Activated CD8-positive, alpha-beta memory T cell treated with anti-CD3 and anti-CD28 coated beads, Interleukin-2, amount 50 U/mL, for 4 hours (primary cell): ENCODE data around the gene CTSW.

Experiments used
- DNase-seq: peaks from one replicate; pipeline ENCODE4 v3.0.0-alpha.2; 2020

Gene CTSW

GRCh38 chr11:65886826-65887722, 7.4 kb downstream of the CTSW start:
- no peak for DNase-seq

DNA sequence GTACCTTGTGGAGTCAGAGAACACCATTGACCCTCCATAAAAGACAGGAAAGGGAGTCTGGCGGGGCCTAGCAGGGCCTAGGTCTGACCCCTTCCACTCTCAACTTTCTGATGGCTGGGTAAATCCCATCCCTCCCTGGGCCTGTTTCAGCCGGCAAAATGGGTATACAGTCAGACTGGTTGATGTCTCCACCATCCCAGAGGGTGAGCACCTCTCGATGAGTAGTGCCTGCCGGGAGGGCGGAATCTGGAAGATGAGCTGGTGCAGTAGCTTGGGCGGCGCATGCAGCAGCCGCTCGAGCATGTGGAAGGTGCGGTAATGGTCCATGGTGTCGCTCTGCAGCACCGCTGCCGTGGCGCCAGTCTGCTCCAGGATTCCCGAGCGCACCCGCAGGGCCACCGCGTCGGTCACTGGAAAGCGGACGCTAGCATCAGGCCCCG, 8.1 kb downstream of the CTSW start:
- DNase-seq = no peak

DNA sequence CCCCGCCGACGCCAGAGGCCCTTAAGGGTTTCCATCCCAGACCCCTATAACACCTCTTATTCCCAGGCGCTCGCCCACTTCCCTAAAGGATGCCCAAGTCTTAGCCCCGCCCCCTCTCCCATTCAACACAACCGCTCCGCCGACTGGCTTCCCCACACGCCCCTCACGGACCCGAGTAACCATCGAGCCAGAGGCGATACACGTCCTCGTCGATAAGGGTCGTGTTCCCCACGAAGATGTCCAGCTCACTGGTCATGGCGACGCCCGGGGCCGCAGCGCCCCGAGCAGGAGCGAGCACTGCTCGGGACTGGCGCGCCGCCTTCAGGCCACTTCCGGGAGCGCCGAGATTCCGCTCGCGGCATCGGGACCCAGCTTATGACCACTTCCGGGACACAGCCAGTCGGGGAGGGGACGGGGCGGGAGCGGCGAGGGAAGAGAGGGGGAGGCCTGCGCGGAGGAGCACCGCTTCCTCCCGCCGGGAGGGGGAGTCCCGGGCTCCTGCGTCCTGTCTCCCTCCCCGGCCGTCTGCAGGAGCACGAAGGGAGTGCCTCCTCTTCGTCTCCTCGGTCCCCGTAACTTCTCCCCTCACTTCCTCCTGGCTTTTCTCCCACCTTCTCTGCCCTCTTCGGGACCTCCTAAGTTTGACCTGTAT, 8.7 kb downstream of the CTSW start, which contains the start of gene FIBP:
Gene FIBP, minus strand, starts transcription at position 309 of the 652 bp plus-strand sequence. Its CDS starts 53 bp downstream, at position 256.
- DNase-seq = peak; percentile 94

- peak; percentile 99 for DNase-seq
Observed at GRCh38 chr11:65890324-65891218, 10.9 kb downstream of the CTSW start, which contains the start of gene CCDC85B. Gene CCDC85B, plus strand, starts transcription at chr11:65890673. Its CDS starts 111 bp downstream, at chr11:65890784.

DNA sequence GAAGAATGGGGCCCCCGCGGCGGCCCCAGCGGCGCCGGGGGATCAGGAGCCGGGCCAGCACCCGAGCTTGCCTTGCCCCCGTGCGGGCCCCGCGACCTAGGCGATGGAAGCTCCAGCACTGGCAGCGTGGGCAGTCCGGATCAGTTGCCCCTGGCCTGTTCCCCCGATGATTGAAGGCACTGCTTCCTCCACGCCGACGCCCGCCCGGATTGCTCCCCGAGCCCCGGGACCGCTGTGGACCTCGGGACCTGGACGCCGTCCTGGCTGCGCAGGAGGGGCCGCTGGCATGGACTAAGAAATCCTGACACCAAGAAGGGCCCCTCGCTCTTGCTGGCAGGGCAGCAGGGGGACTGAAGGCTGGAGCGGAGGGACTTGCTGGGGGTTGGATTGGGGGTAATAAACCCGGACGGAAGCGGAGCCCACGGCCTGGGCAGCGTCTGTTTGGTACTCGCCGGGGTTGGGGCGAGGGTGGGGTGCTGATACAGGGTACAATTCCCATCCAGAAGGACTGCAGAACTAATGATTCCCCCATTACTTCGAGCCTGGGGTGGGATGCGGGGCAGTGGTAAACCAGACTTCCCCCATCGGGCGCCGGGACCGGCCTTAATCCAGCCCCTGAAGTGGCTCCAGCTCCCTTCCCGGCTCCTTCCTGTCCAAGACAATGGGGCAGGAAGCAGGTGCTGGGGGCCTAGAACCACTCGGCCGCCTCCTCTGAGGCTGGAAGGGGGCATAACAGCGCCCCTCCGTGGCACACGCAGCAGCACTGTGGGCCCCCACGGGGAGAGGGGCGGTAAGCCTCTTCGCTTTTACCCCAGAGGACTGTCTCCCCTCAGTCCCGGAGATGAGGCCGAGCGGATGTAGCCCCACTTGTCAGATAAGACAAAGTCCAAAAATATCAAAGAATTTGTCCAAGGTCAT, 11.8 kb downstream of the CTSW start:
- DNase-seq = peak; percentile 47

GRCh38 chr11:65892137-65892540, 12.5 kb downstream of the CTSW start:
- DNase-seq = peak; percentile 41

GRCh38 chr11:65892661-65893317, 13.2 kb downstream of the CTSW start:
- no peak for DNase-seq

GRCh38 chr11:65894034-65894591, 14.5 kb downstream of the CTSW start:
- no peak for DNase-seq

DNA sequence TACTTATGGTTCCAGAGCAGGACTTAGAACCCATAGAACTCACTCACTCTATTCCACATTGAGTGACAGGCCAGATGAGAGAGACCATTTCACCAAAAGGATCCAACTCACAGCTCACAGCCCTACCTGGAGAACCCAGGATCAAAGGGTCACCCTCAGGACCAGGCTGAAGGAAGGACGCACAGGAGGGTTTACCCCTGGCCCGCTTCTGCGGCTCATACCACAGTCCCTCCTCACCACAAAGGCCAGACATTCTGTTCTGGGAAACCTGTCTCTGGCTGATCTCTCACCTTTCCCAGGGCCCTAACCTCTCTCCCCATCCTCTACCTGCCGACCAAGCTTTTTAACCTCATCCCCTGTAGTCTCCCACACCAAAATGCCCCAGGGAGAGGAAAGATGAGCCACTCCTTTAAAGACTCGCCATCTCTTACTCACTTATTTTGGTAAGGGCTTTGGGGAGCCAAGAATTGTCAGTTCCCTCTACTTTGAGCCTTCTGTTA, 15.9 kb downstream of the CTSW start:
- DNase-seq = no peak

GRCh38 chr11:65896034-65896999, 16.7 kb downstream of the CTSW start:
- no peak for DNase-seq

- DNase-seq = no peak
Observed at GRCh38 chr11:65897020-65897471, 17.4 kb downstream of the CTSW start.

DNA sequence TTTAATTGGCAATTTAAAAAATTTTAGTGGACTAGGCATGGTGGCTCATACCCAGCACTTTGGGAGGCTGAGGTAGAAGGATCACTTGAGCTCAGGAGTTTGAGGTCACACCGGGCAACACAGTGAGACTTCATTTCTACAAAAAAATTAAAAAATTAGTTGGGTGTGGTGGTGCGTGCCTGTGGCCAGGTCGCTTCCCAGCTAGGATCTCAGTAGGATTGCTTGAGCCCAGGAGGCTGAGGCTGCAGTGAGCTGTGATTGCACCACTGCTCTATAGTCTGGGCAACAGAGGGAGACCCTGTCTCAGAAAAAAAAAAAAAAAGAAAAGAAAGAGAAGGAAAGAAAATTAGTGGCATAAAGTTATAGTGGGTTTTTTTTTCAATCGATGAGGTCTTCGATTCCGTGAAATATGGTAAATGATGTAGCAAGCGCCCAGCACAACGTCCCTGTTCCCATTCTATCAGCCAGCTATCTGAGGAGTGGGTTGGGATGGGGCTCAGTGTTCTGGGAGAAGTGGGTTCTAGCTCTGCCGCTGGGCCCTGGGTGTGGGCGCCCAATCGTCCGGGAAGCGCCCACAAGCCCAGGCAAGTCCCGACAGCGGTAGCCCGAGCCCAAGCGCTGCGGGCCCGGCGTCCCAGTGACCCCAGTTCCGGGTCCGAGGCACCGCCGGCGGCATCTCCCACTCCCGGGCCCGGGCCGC, 19.2 kb downstream of the CTSW start:
- DNase-seq = no peak

DNA sequence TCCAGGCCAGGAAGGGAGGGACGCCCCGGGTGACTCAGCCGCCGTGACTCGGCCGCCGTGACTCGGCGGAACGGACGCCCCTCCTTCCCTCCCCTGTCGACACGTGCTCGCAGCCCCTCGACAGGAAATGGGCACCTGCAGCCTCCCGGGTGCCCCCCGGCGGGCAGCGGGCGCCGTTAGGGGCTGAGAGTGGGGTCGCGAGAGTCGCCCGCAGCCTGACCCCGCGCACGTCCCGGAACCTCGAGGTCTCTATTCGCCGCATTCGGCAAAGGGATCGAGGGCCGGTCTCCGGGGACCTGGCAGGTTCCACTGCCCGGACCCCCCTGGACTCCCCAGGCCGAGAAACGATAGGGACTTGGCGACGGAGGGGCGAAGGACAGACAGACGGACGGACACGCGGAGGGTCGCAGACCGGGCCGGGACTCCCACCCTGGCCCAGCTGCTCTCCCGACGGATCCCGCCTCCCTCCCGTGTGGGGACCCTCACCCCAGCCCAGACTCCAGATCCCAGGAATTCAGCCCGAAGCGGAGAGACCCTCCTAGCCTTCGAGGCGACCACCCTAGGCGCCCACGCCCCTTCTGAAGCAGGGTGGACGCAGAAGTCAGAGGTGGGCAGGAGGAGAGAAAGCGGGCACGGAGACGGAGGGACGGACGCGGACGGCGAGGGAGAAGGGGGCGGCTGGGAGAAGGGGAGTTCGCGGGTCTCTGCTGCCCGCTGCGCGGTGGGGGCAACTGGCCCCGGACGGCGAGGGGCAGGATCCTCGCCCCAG, 19.9 kb downstream of the CTSW start:
- DNase-seq = peak; percentile 82

DNA sequence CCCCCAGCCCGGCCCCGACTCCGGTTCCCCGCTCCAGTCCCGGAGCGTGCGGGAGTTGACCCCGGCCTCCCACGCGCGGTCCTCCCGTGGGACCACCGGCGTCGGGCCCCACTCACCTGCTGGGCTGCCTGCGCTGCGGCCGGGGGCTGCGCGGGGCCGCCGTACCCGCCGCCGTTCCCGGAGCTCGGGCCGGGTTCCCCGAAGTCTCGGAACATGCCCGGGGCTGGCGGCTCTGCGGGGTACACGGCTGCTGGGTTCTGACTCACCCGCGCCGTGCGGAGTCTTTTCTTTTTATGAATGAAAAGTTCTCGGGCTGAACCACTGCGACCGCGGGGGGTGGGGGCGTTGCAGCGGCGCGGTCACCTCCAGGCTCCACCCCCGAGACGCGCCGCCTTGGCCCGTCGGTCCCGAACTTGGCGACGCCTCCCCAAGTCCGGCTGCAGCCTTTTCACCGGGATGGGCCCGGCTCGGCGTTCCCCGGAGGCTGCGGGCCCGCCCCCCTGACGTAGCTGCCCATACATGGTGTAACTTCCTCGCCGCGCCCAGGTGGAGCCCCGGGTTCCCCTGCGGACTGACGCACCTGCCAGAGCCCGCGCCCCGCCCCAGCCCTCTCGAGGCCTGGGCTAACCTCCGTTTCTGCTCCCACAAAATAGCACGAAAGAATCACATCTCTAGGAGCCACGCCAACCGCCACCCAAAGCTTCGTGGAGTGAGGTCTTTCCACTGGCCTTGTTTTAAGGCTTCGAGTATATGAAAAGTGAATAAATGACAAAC, 20.7 kb downstream of the CTSW start, which contains the start of gene FOSL1:
Gene FOSL1, minus strand, starts transcription at position 264 of the 774 bp plus-strand sequence. Its CDS starts 49 bp downstream, at position 215.
- DNase-seq = peak; percentile 94

DNA sequence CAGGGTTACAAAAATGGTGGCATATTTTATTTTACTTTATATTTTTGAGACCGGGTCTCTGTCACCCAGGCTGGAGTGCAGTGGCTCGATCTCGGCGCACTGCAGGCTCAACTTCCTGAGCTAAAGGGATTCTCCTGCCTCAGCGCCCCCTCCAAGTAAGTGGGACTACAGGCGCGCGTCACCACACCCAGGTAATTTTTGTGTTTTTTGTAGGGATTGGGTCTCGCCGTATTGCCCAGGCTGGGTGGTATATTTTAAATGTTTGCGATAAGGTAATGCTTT, 21.2 kb downstream of the CTSW start:
- DNase-seq = no peak

- no peak for DNase-seq
Observed at GRCh38 chr11:65903068-65903481, 23.4 kb downstream of the CTSW start.

DNA sequence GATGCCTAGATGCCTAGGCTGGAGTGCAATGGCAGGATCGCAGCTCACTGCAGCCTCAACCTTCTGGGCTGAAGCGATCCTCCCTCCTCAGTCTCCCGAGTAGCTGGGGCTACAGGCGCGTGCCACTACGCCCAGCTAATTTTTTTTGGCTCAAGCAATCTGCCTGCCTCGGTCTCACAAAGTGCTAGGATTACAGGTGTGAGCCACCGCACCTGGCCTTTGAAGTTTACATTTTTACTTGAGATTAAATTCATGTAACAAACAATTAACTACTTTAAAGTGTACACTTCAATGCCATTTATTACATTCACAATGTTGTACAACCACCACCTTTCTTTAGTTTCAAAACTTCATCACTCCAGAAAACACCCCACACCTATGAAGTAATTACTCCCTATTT, 24.1 kb downstream of the CTSW start:
- no peak for DNase-seq
